Suprapubic skin (tissue), 4 donors: ENCODE measurements around the gene ACER1. TPM values are rescaled to one million over a fixed set of nuclear protein-coding genes. Genes with fewer than 3 reads are reported as not detected.

ENCODE experiments used
- DNase-seq, 2 donors: peaks; one replicate each; pipeline ENCODE4 v3.0.0-alpha.2; 2019; ENCODE audit warnings: low spot score in 2 of 2
- H3K27ac ChIP-seq: fragments of 200-600 bp; sonication (generic); one replicate; pipeline ENCODE4 v1.5.1; 2019
- H3K27me3 ChIP-seq: fragments of 200-600 bp; sonication (generic); one replicate; pipeline ENCODE4 v1.5.1; 2019
- H3K36me3 ChIP-seq: fragments of 200-600 bp; sonication (generic); one replicate; pipeline ENCODE4 v1.5.1; 2019
- H3K4me1 ChIP-seq: fragments of 200-600 bp; sonication (generic); one replicate; pipeline ENCODE4 v1.5.1; 2019
- H3K4me3 ChIP-seq: fragments of 200-600 bp; sonication (generic); one replicate; pipeline ENCODE4 v1.5.1; 2019; ENCODE audit warnings: mild to moderate bottlenecking
- H3K9me3 ChIP-seq: fragments of 200-600 bp; sonication (generic); one replicate; pipeline ENCODE4 v1.5.1; 2019
- EP300 ChIP-seq: sonication (generic); formaldehyde crosslinking; IDR thresholded peaks from one replicate; pipeline ENCODE4 v1.6.1; 2017; ENCODE audit warnings: antibody characterized with exemption
- POLR2A ChIP-seq, 2 donors: fragments of 450-650 bp; IDR thresholded peaks; one replicate each; pipeline ENCODE4 v1.6.1; 2017; ENCODE audit warnings: antibody characterized with exemption in 2 of 2, mild to moderate bottlenecking in 2 of 2, moderate library complexity in 2 of 2
- POLR2AphosphoS5 ChIP-seq, 3 donors: sonication (generic); formaldehyde crosslinking; IDR thresholded peaks; one replicate each; pipeline ENCODE4 v1.6.1; 2017; ENCODE audit warnings: antibody characterized with exemption in 3 of 3
- WGBS: methylation state at CpG from one replicate; pipeline ENCODE4 v1.1.5; 2018; 5-methylcytosine and 5-hydroxymethylcytosine counted together
- total RNA-seq, 4 donors: library from RNA; depleted of rRNA; stranded (reverse); fragments of >200 nt; gene quantifications; one replicate each; pipeline ENCODE4 v1.1.0, GENCODE V29; 2016
- TF ChIP-seq, protein P1 (sequence below), 2 donors: fragments of 200-600 bp in 1 of 2; fragments of 450-650 bp in 1 of 2; sonication (generic) in 1 of 2; IDR thresholded peaks; one replicate each; pipeline ENCODE4 v1.5.1; 2016 to 2019; ENCODE audit warnings: antibody characterized with exemption in 2 of 2, mild to moderate bottlenecking in 1 of 2, moderate library complexity in 1 of 2

ACER1 gene
- total RNA-seq, result 10 to 100 TPM; 22.2 to 81.4 (median 51.8) TPM

DNA sequence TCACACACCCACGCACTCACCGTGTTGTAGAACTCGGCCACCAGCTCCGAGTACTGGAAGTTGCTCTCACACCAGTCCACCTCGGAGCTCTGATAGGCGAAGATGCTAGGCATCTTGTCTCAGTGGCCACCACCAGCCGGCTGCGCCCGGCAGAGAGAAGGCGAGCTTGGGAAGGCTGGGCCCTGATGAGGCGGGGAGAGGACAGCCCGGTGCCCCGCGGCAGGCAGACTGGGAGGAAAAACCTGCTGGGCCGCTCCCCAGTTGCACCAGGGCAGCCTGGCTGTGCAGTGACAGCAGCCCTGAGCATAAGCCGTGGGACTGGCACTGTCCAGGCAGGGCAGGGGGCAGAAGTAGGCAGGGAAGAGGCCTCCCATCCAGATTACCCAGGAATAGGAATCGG lies at the start of gene ACER1:
Gene ACER1, minus strand, starts transcription at position 174 of the 400 bp plus-strand sequence. Its CDS starts 61 bp downstream, at position 113.
- H3K27ac ChIP-seq, result peak within 1 kb of the TSS; percentile 35
- peaks cover 4% of the 10 kb centered on the region for H3K4me1 ChIP-seq
- DNase-seq, result peak in 1 of 2 donors; percentile 62
- H3K4me3 ChIP-seq, result no peak within 1 kb of the TSS
- H3K9me3 ChIP-seq, result no peaks in the 10 kb centered on the region
- no peaks in the 10 kb centered on the region for H3K36me3 ChIP-seq
- no peak for TF ChIP-seq EP300
- no peak for TF ChIP-seq POLR2A (IDR thresholded peaks at IDR 0.05)
- no peak for TF ChIP-seq POLR2AphosphoS5 (IDR thresholded peaks at IDR 0.05)
- TF ChIP-seq, protein P1, sequence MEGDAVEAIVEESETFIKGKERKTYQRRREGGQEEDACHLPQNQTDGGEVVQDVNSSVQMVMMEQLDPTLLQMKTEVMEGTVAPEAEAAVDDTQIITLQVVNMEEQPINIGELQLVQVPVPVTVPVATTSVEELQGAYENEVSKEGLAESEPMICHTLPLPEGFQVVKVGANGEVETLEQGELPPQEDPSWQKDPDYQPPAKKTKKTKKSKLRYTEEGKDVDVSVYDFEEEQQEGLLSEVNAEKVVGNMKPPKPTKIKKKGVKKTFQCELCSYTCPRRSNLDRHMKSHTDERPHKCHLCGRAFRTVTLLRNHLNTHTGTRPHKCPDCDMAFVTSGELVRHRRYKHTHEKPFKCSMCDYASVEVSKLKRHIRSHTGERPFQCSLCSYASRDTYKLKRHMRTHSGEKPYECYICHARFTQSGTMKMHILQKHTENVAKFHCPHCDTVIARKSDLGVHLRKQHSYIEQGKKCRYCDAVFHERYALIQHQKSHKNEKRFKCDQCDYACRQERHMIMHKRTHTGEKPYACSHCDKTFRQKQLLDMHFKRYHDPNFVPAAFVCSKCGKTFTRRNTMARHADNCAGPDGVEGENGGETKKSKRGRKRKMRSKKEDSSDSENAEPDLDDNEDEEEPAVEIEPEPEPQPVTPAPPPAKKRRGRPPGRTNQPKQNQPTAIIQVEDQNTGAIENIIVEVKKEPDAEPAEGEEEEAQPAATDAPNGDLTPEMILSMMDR (IDR thresholded peaks at IDR 0.05), result no peak
- H3K27me3 ChIP-seq, result no peaks in the 10 kb centered on the region
- WGBS, result 51% methylated on average over 8 of the region's 17 CpGs

DNA sequence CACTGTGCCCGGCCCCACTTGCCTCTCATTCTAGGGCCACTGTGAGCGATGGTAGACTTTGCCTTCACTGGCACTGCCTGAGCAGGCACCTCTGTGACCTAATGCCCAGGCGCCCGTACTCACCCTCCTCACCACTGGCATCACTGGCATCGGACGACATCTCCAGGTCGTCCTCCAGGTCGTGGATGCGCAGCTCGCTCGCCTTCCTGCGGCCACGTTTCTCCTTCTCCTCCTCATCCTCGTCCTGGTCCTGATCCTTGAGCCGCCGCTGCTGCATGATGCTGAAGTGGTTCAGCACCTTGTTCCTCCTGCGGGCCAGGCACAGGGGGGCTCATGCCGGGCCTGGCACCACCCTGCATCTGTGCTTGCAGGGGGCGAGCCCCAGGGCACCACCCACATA lies 49.8 kb upstream of the ACER1 start:
- WGBS, result 92% methylated on average over 17 of the region's 19 CpGs
- H3K27ac ChIP-seq, result no peak overlapping the region
- H3K9me3 ChIP-seq, result no peaks in the 10 kb centered on the region
- peaks cover 87% of the 10 kb centered on the region for H3K36me3 ChIP-seq
- no peaks in the 10 kb centered on the region for H3K27me3 ChIP-seq
- no peaks in the 10 kb centered on the region for H3K4me1 ChIP-seq
- TF ChIP-seq EP300 (no peak), POLR2A (IDR thresholded peaks at IDR 0.05) (no peak), POLR2AphosphoS5 (IDR thresholded peaks at IDR 0.05) (no peak)
- TF ChIP-seq, protein P1 (IDR thresholded peaks at IDR 0.05), result no peak
- no peak for DNase-seq
- no peak overlapping the region for H3K4me3 ChIP-seq

GRCh38 chr19:6381030-6381750 lies 47.8 kb upstream of the ACER1 start:
- H3K36me3 ChIP-seq, result peaks cover 67% of the 10 kb centered on the region
- WGBS, result 97% methylated on average over 39 of the region's 40 CpGs
- no peak for DNase-seq

DNA sequence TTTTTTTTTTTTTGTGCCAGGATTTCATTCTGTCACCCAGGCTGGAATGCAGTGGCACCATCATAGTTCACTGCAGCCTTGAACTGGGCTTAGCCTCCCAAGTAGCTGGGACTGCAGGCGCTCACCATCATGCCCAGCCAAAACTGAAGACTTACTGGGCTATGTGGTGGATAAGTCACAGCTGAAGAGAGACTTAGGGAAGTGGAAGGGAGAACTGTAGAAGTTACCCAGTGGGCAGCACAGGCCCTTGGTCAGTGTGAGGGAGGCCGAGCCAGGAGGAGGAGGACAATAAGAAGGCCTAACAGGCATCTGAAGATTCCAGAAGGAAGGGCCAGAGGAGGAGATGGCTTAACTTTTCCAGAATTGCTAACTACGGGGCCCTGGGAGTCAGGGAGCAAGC lies 46.3 kb upstream of the ACER1 start:
- 84% methylated on average over 3 of the region's 3 CpGs for WGBS
- Histone ChIP-seq H3K4me3 (no peak overlapping the region), H3K9me3 (no peaks in the 10 kb centered on the region), H3K36me3 (peaks cover 66% of the 10 kb centered on the region), H3K27me3 (no peaks in the 10 kb centered on the region), H3K27ac (no peak overlapping the region), H3K4me1 (peaks cover 9% of the 10 kb centered on the region)
- TF ChIP-seq, protein P1 (IDR thresholded peaks at IDR 0.05), result no peak
- TF ChIP-seq POLR2AphosphoS5 (IDR thresholded peaks at IDR 0.05), result no peak
- TF ChIP-seq EP300, result no peak
- no peak for TF ChIP-seq POLR2A (IDR thresholded peaks at IDR 0.05)
- DNase-seq, result no peak

More at GRCh38 chr19:6381030-6381750, 47.8 kb upstream of the ACER1 start:
- H3K27me3 ChIP-seq, result no peaks in the 10 kb centered on the region
- no peak overlapping the region for H3K4me3 ChIP-seq
- no peak for TF ChIP-seq POLR2AphosphoS5 (IDR thresholded peaks at IDR 0.05)
- no peak for TF ChIP-seq EP300
- TF ChIP-seq, protein P1 (IDR thresholded peaks at IDR 0.05), result no peak
- TF ChIP-seq POLR2A (IDR thresholded peaks at IDR 0.05), result no peak
- H3K4me1 ChIP-seq, result peaks cover 2% of the 10 kb centered on the region
- no peaks in the 10 kb centered on the region for H3K9me3 ChIP-seq
- H3K27ac ChIP-seq, result no peak overlapping the region

DNA sequence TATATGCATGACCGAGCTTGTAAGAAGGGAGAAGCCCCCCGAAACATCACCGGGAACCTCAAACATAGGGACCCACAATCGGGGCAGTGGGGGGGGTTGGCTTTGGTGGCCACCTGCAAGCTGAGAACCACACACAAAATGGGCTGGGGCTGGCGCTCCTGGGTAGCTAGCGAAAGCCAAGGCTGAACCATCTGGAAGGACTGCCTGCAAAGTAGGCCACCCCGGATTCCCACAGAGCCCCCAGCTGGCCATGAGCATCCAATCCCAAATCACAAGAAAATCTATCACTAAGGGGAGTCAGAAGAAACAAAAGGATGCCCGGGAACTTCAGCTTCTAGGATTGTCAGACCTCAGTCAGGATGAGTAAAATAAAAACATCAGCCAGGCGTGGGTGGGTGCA lies 45.1 kb upstream of the ACER1 start:
- H3K9me3 ChIP-seq, result no peaks in the 10 kb centered on the region
- peaks cover 20% of the 10 kb centered on the region for H3K4me1 ChIP-seq
- H3K27ac ChIP-seq, result no peak overlapping the region
- H3K27me3 ChIP-seq, result no peaks in the 10 kb centered on the region
- peaks cover 58% of the 10 kb centered on the region for H3K36me3 ChIP-seq
- TF ChIP-seq, protein P1 (IDR thresholded peaks at IDR 0.05), result no peak
- no peak for TF ChIP-seq POLR2AphosphoS5 (IDR thresholded peaks at IDR 0.05)
- 66% methylated on average over 7 of the region's 9 CpGs for WGBS
- no peak for DNase-seq
- no peak overlapping the region for H3K4me3 ChIP-seq
